ENCODE results near the gene PYGM.

PYGM gene

GRCh38 chr11:64718084-64718779 lies 41.5 kb downstream of the PYGM start:
- Histone ChIP-seq H3K36me3 (ENCODE audit: control insufficient read depth in 4 of 4, insufficient read depth in 4 of 4, low read length in 3 of 4) (no peaks in the 10 kb centered on the region), H3K27me3 (replicated peaks in 2 of 5; ENCODE audit: control insufficient read depth in 4 of 5, insufficient read depth in 5 of 5, low read length in 4 of 5) (peaks cover 0 to 59% (median 23%) of the 10 kb centered on the region in 5 experiments), H3K9me3 (ENCODE audit: control extremely low read depth in 1 of 5, control insufficient read depth in 4 of 5, insufficient read depth in 2 of 5, low read depth in 1 of 5, low read length in 4 of 5) (no peaks in the 10 kb centered on the region), H3K4me3 (ENCODE audit: control insufficient read depth in 1 of 7, extremely low read depth in 1 of 7, insufficient read depth in 4 of 7, low read depth in 2 of 7, low read length in 6 of 7) (no peak overlapping the region), H3K27ac (ENCODE audit: insufficient read depth in 1 of 2, low read depth in 1 of 2, low read length in 2 of 2, poor library complexity in 1 of 2, severe bottlenecking in 2 of 2) (no peak overlapping the region), H3K4me1 (ENCODE audit: control extremely low read depth in 1 of 4, control insufficient read depth in 4 of 4, insufficient read depth in 4 of 4, low read length in 3 of 4) (peaks cover 0 to 29% (median 15%) of the 10 kb centered on the region in 4 experiments)
- CTCF ChIA-PET: interaction anchor here (0.9 to 2.1 kb wide), 8 partner anchors 9 to 68 kb away, joined by 3 to 8 read pairs (median 4); no protein-coding TSS in a partner anchor
- POLR2A ChIA-PET: no interaction called here
- WGBS (ENCODE audit: insufficient coverage): 91% methylated on average over 11 of the region's 15 CpGs
- no peak for DNase-seq

GRCh38 chr11:64717268-64717578 lies 42.6 kb downstream of the PYGM start:
- no peak for DNase-seq
- H3K4me3 ChIP-seq (ENCODE audit: control insufficient read depth in 1 of 7, extremely low read depth in 1 of 7, insufficient read depth in 4 of 7, low read depth in 2 of 7, low read length in 6 of 7): no peak overlapping the region
- H3K27ac ChIP-seq (ENCODE audit: insufficient read depth in 1 of 2, low read depth in 1 of 2, low read length in 2 of 2, poor library complexity in 1 of 2, severe bottlenecking in 2 of 2): no peak overlapping the region
- WGBS (ENCODE audit: insufficient coverage): 89% methylated on average over 3 of the region's 4 CpGs
- H3K4me1 ChIP-seq (ENCODE audit: control extremely low read depth in 1 of 4, control insufficient read depth in 4 of 4, insufficient read depth in 4 of 4, low read length in 3 of 4): peaks cover 0 to 36% (median 23%) of the 10 kb centered on the region in 4 experiments
- ChIA-PET CTCF (interaction anchor here (0.9 to 2.6 kb wide), 8 partner anchors 9 to 63 kb away, joined by 3 to 10 read pairs (median 4); no protein-coding TSS in a partner anchor), POLR2A (no interaction called here)
- H3K27me3 ChIP-seq (replicated peaks in 2 of 5; ENCODE audit: control insufficient read depth in 4 of 5, insufficient read depth in 5 of 5, low read length in 4 of 5): peaks cover 0 to 64% (median 21%) of the 10 kb centered on the region in 5 experiments
- no peaks in the 10 kb centered on the region for H3K36me3 ChIP-seq (ENCODE audit: control insufficient read depth in 4 of 4, insufficient read depth in 4 of 4, low read length in 3 of 4)
- H3K9me3 ChIP-seq (ENCODE audit: control extremely low read depth in 1 of 5, control insufficient read depth in 4 of 5, insufficient read depth in 2 of 5, low read depth in 1 of 5, low read length in 4 of 5): no peaks in the 10 kb centered on the region

GRCh38 chr11:64716473-64717267 lies 43.1 kb downstream of the PYGM start:
- H3K27ac ChIP-seq (ENCODE audit: insufficient read depth in 1 of 2, low read depth in 1 of 2, low read length in 2 of 2, poor library complexity in 1 of 2, severe bottlenecking in 2 of 2): no peak overlapping the region
- POLR2A ChIA-PET: no interaction called here
- H3K36me3 ChIP-seq (ENCODE audit: control insufficient read depth in 4 of 4, insufficient read depth in 4 of 4, low read length in 3 of 4): no peaks in the 10 kb centered on the region
- DNase-seq: peak in 2 of 3 donors; percentile 60 to 61
- no peaks in the 10 kb centered on the region for H3K9me3 ChIP-seq (ENCODE audit: control extremely low read depth in 1 of 5, control insufficient read depth in 4 of 5, insufficient read depth in 2 of 5, low read depth in 1 of 5, low read length in 4 of 5)
- peaks cover 0 to 34% (median 28%) of the 10 kb centered on the region in 4 experiments for H3K4me1 ChIP-seq (ENCODE audit: control extremely low read depth in 1 of 4, control insufficient read depth in 4 of 4, insufficient read depth in 4 of 4, low read length in 3 of 4)
- WGBS (ENCODE audit: insufficient coverage): 54% methylated on average over 21 of the region's 21 CpGs
- H3K27me3 ChIP-seq (replicated peaks in 2 of 5; ENCODE audit: control insufficient read depth in 4 of 5, insufficient read depth in 5 of 5, low read length in 4 of 5): peaks cover 0 to 64% (median 22%) of the 10 kb centered on the region in 5 experiments
- CTCF ChIA-PET: interaction anchor here (0.6 to 2.6 kb wide), 10 partner anchors 9 to 559 kb away, joined by 3 to 10 read pairs (median 4); partner anchors contain the start of gene RASGRP2
- H3K4me3 ChIP-seq (ENCODE audit: control insufficient read depth in 1 of 7, extremely low read depth in 1 of 7, insufficient read depth in 4 of 7, low read depth in 2 of 7, low read length in 6 of 7): peak overlapping the region in 1 of 7 experiments; percentile 26

DNA sequence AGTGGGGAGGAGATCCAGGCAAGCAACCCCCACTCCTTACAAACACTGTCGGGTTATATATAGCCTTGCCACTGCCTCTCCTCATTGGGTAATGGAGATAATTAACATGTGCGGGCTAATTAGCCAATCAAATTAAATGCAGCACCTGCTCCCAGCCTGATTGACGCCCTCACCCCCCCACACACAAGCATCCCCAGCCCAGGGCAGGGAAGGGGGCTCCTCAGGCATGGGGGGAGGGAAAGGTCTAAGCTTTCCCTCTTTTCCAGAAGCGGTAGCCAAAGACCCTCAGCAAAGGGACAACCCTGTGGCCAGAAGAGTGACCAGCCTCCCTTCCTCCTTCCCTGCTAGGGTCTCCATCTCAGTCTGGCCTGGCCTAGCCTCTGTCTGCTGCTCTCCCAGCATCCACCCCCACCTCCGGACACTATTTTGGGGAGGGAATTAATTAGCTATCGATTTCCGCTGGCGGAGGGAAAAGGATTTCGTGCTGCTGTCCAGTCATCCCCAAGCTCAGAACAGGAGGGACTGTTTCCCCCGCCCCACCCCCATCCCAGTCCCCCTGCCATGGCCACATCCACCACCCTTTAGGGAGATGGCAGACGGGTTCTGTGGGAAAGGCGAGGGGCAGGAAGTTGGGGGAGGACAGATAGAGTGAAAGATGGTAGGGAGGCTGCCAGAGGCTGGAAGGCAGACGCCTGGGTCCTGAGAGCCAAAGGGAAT lies 43.9 kb downstream of the PYGM start:
- WGBS (ENCODE audit: insufficient coverage): 17% methylated on average over 4 of the region's 13 CpGs
- peaks cover 0 to 40% (median 35%) of the 10 kb centered on the region in 4 experiments for H3K4me1 ChIP-seq (ENCODE audit: control extremely low read depth in 1 of 4, control insufficient read depth in 4 of 4, insufficient read depth in 4 of 4, low read length in 3 of 4)
- H3K27ac ChIP-seq (ENCODE audit: insufficient read depth in 1 of 2, low read depth in 1 of 2, low read length in 2 of 2, poor library complexity in 1 of 2, severe bottlenecking in 2 of 2): no peak overlapping the region
- H3K36me3 ChIP-seq (ENCODE audit: control insufficient read depth in 4 of 4, insufficient read depth in 4 of 4, low read length in 3 of 4): no peaks in the 10 kb centered on the region
- H3K4me3 ChIP-seq (ENCODE audit: control insufficient read depth in 1 of 7, extremely low read depth in 1 of 7, insufficient read depth in 4 of 7, low read depth in 2 of 7, low read length in 6 of 7): peak overlapping the region in 1 of 7 experiments; percentile 26
- POLR2A ChIA-PET: no interaction called here
- H3K27me3 ChIP-seq (replicated peaks in 2 of 5; ENCODE audit: control insufficient read depth in 4 of 5, insufficient read depth in 5 of 5, low read length in 4 of 5): peaks cover 0 to 64% (median 28%) of the 10 kb centered on the region in 5 experiments
- no peak for DNase-seq
- no peaks in the 10 kb centered on the region for H3K9me3 ChIP-seq (ENCODE audit: control extremely low read depth in 1 of 5, control insufficient read depth in 4 of 5, insufficient read depth in 2 of 5, low read depth in 1 of 5, low read length in 4 of 5)
- CTCF ChIA-PET: interaction anchor here (0.6 to 2.6 kb wide), 7 partner anchors 10 to 56 kb away, joined by 3 to 10 read pairs (median 5); partner anchors contain the start of gene RASGRP2

- Histone ChIP-seq H3K9me3 (ENCODE audit: control extremely low read depth in 1 of 5, control insufficient read depth in 4 of 5, insufficient read depth in 2 of 5, low read depth in 1 of 5, low read length in 4 of 5) (no peaks in the 10 kb centered on the region), H3K4me1 (ENCODE audit: control extremely low read depth in 1 of 4, control insufficient read depth in 4 of 4, insufficient read depth in 4 of 4, low read length in 3 of 4) (peaks cover 0 to 40% (median 37%) of the 10 kb centered on the region in 4 experiments), H3K36me3 (ENCODE audit: control insufficient read depth in 4 of 4, insufficient read depth in 4 of 4, low read length in 3 of 4) (no peaks in the 10 kb centered on the region), H3K27ac (ENCODE audit: insufficient read depth in 1 of 2, low read depth in 1 of 2, low read length in 2 of 2, poor library complexity in 1 of 2, severe bottlenecking in 2 of 2) (no peak overlapping the region), H3K4me3 (ENCODE audit: control insufficient read depth in 1 of 7, extremely low read depth in 1 of 7, insufficient read depth in 4 of 7, low read depth in 2 of 7, low read length in 6 of 7) (no peak overlapping the region), H3K27me3 (replicated peaks in 2 of 5; ENCODE audit: control insufficient read depth in 4 of 5, insufficient read depth in 5 of 5, low read length in 4 of 5) (peaks cover 0 to 67% (median 33%) of the 10 kb centered on the region in 5 experiments)
- CTCF ChIA-PET: interaction anchor here (0.6 to 2.6 kb wide), 4 partner anchors 10 to 27 kb away, joined by 3 to 10 read pairs (median 7); no protein-coding TSS in a partner anchor
- WGBS (ENCODE audit: insufficient coverage): 78% methylated on average over 5 of the region's 5 CpGs
- DNase-seq: no peak
- POLR2A ChIA-PET: no interaction called here
Measured at GRCh38 chr11:64715110-64715509, 44.7 kb downstream of the PYGM start.

DNA sequence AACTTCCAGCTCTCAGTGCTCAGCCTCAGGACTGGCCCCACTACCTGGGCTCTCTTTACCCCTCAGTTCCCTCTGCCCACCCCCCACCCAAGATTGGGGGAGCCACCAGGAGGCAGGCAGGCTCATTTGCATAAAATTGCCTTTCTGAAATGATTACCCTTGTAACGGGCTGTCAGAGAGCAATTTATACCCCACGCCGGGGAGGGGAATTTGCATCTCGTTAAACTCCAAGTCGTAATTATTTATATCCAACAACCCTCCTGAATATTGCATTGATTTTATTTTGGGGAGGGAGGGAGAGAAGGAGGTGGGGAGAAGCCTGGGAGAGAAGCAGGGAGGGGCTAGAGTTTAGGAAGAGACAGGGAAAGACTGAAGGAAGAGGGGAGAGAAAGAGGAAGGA lies 45.1 kb downstream of the PYGM start:
- Histone ChIP-seq H3K9me3 (ENCODE audit: control extremely low read depth in 1 of 5, control insufficient read depth in 4 of 5, insufficient read depth in 2 of 5, low read depth in 1 of 5, low read length in 4 of 5) (no peaks in the 10 kb centered on the region), H3K4me1 (ENCODE audit: control extremely low read depth in 1 of 4, control insufficient read depth in 4 of 4, insufficient read depth in 4 of 4, low read length in 3 of 4) (peaks cover 0 to 40% (median 37%) of the 10 kb centered on the region in 4 experiments), H3K27me3 (replicated peaks in 2 of 5; ENCODE audit: control insufficient read depth in 4 of 5, insufficient read depth in 5 of 5, low read length in 4 of 5) (peaks cover 0 to 69% (median 33%) of the 10 kb centered on the region in 5 experiments), H3K36me3 (ENCODE audit: control insufficient read depth in 4 of 4, insufficient read depth in 4 of 4, low read length in 3 of 4) (no peaks in the 10 kb centered on the region), H3K4me3 (ENCODE audit: control insufficient read depth in 1 of 7, extremely low read depth in 1 of 7, insufficient read depth in 4 of 7, low read depth in 2 of 7, low read length in 6 of 7) (no peak overlapping the region), H3K27ac (ENCODE audit: insufficient read depth in 1 of 2, low read depth in 1 of 2, low read length in 2 of 2, poor library complexity in 1 of 2, severe bottlenecking in 2 of 2) (no peak overlapping the region)
- no peak for DNase-seq
- WGBS (ENCODE audit: insufficient coverage): no CpG with 5 or more reads among the region's 5 CpGs
- ChIA-PET POLR2A (no interaction called here), CTCF (interaction anchor here (0.5 to 2.6 kb wide), 3 partner anchors 11 to 136 kb away, joined by 3 to 10 read pairs (median 3); no protein-coding TSS in a partner anchor)

All from common myeloid progenitor, CD34-positive (primary cell).